HepG2 (cell line): ENCODE results near the gene DNAJC5. TPM values are rescaled to one million over a fixed set of nuclear protein-coding genes. Genes with fewer than 3 reads are reported as not detected.
A peak's percentile ranks its signal among the peaks of the same experiment; 100 is the strongest.

Experiments
- KLF15 ChIP-seq: sonication (generic); formaldehyde crosslinking; IDR thresholded peaks from 2 replicates; pipeline ENCODE4 v1.8.1; 2023; ENCODE audit warnings: borderline replicate concordance, mild to moderate bottlenecking, inconsistent platforms, missing genetic modification reagents, mixed read lengths
- PPARG ChIP-seq: conservative IDR thresholded peaks from 2 replicates; pipeline ENCODE4 v1.6.1; 2016; ENCODE audit warnings: missing biosample characterization, missing genetic modification reagents
- SALL2 ChIP-seq: sonication (generic); formaldehyde crosslinking; IDR thresholded peaks from 2 replicates; pipeline ENCODE4 v1.8.1; 2023; ENCODE audit warnings: mild to moderate bottlenecking, missing genetic modification reagents, inconsistent platforms
- SUZ12 ChIP-seq: fragments of 150-350 bp; IDR thresholded peaks from 2 replicates; pipeline ENCODE4 v1.6.1; 2014; ENCODE audit warnings: low read depth, low read length
- THYN1 ChIP-seq: sonication (generic); formaldehyde crosslinking; IDR thresholded peaks from 2 replicates; pipeline ENCODE4 v1.8.1; 2023; ENCODE audit warnings: low read depth, mild to moderate bottlenecking, moderate library complexity, missing genetic modification reagents, borderline replicate concordance
- ZNF101 ChIP-seq: sonication (generic); formaldehyde crosslinking; IDR thresholded peaks from 2 replicates; pipeline ENCODE4 v1.4.0; 2020; ENCODE audit warnings: mild to moderate bottlenecking, low read depth, missing genetic modification reagents, borderline replicate concordance
- ZNF124 ChIP-seq: sonication (generic); formaldehyde crosslinking; IDR thresholded peaks from 2 replicates; pipeline ENCODE4 v1.4.0; 2020; ENCODE audit warnings: missing genetic modification reagents
- ZNF451 ChIP-seq: sonication (generic); formaldehyde crosslinking; IDR thresholded peaks from 2 replicates; pipeline ENCODE4 v1.5.0; 2020; ENCODE audit warnings: mild to moderate bottlenecking, missing genetic modification reagents
- ZNF556 ChIP-seq: sonication (generic); formaldehyde crosslinking; IDR thresholded peaks from 2 replicates; pipeline ENCODE4 v1.4.0; 2020; ENCODE audit warnings: mild to moderate bottlenecking, missing genetic modification reagents, borderline replicate concordance
- polyA plus RNA-seq, 8 experiments: library from polyadenylated mRNA; depleted of rRNA in 3 of 8; stranded (reverse) in 7 of 8; unstranded in 1 of 8; fragments of >200 nt; fragmentation: Illumina TruSeq in 4 of 8; extraction: Trizol in 4 of 8; gene quantifications; 2 replicates each; pipeline versions ENCODE4 v1.2.1 to v1.2.3, GENCODE V29; 2011 to 2016; ENCODE audit warnings: low read depth in 4 of 8, missing spikeins in 1 of 8, mixed read lengths in 1 of 8; ENCODE audit not compliant: insufficient read depth in 1 of 8
- total RNA-seq, 5 experiments: library from RNA; depleted of rRNA; stranded (reverse); fragments of >200 nt; fragmentation: Illumina TruSeq; extraction: Trizol; gene quantifications; 2 replicates each; pipeline ENCODE4 v1.2.3, GENCODE V29; 2016; ENCODE audit warnings: low read depth in 1 of 5
- TF ChIP-seq, protein P1 (sequence below): sonication (generic); formaldehyde crosslinking; conservative IDR thresholded peaks from 2 replicates; pipeline ENCODE4 v1.8.1; 2023; ENCODE audit warnings: missing genetic modification reagents
- TF ChIP-seq, protein P2 (sequence below): IDR thresholded peaks from 2 replicates; pipeline ENCODE4 v1.6.1; 2012; ENCODE audit warnings: inconsistent platforms
- TF ChIP-seq, protein P3 (sequence below), 2 experiments: fragments of 450-650 bp in 1 of 2; sonication (generic) in 1 of 2; formaldehyde crosslinking in 1 of 2; IDR thresholded peaks; 2 replicates each; pipeline versions ENCODE4 v1.6.1 to v1.8.0; 2016 to 2022; ENCODE audit warnings: antibody characterized with exemption in 1 of 2, mild to moderate bottlenecking in 1 of 2, missing genetic modification reagents in 1 of 2
- TF ChIP-seq, protein P4 (sequence below): sonication (generic); formaldehyde crosslinking; conservative IDR thresholded peaks from 2 replicates; pipeline ENCODE4 v1.4.0; 2020; ENCODE audit warnings: missing genetic modification reagents

Gene DNAJC5
- total and polyA plus RNA-seq, 2 of the 13 experiments (the other 11 are each of a cell fraction or from before 2014, with no cell fraction given), result 42.8 to 64.5 TPM

DNA sequence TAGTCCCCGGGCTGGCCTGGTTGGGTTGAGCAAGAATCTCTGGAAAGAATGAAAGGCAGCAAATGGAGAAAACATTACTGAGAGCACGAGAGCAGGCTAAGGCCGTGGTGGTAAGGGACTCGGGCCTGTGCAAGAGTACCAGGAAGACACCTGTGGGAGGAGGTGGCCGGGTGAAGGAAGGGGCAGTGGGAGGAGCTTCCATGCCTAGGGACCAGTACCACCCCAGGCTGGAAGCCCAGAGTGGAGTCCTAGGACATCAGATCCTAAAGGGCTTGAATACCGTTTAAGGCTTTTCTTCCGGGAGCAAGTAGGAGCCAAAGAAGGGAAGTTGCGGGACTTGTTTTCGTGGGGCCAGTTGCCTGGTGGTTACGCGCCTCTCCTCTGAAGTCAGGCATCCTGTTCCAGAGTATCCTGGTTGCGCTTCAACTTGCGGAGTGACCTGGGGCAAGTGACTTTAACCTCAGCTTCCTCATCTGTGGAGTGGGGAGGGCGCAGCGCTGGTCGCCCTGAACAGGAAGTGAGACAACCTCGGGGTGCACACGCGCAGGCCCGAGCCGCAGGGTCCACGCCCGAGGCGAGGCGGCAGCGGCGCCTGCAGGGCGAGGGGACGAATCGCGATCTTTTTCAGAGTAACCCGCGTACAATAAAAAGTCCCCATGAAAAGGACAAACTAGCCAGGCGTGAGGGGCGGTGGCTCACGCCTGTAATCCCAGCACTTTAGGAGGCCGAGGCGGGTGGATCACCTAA is 31.0 kb upstream of the DNAJC5 start (continued):
- TF ChIP-seq SALL2 (CRISPR knock-in tag), result no peak; the same call in 1 of the 2 replicates
- 0 out of 2 replicates have a peak, but pooled peaks have one; percentile 89 for TF ChIP-seq THYN1 (CRISPR knock-in tag)
- 0 out of 2 replicates have a peak, but pooled peaks have one; percentile 44 for TF ChIP-seq KLF15 (CRISPR knock-in tag)
- TF ChIP-seq, protein P1, sequence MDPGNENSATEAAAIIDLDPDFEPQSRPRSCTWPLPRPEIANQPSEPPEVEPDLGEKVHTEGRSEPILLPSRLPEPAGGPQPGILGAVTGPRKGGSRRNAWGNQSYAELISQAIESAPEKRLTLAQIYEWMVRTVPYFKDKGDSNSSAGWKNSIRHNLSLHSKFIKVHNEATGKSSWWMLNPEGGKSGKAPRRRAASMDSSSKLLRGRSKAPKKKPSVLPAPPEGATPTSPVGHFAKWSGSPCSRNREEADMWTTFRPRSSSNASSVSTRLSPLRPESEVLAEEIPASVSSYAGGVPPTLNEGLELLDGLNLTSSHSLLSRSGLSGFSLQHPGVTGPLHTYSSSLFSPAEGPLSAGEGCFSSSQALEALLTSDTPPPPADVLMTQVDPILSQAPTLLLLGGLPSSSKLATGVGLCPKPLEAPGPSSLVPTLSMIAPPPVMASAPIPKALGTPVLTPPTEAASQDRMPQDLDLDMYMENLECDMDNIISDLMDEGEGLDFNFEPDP (CRISPR knock-in tag), result no peak
- TF ChIP-seq ZNF556 (CRISPR knock-in tag), result peak; percentile 87
- TF ChIP-seq, protein P2, sequence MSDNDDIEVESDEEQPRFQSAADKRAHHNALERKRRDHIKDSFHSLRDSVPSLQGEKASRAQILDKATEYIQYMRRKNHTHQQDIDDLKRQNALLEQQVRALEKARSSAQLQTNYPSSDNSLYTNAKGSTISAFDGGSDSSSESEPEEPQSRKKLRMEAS, result peak; percentile 91
- TF ChIP-seq ZNF101 (CRISPR knock-in tag), result no peak
- peak; percentile 90 for TF ChIP-seq ZNF451 (CRISPR knock-in tag)
- no peak for TF ChIP-seq SUZ12
- TF ChIP-seq, protein P3, sequence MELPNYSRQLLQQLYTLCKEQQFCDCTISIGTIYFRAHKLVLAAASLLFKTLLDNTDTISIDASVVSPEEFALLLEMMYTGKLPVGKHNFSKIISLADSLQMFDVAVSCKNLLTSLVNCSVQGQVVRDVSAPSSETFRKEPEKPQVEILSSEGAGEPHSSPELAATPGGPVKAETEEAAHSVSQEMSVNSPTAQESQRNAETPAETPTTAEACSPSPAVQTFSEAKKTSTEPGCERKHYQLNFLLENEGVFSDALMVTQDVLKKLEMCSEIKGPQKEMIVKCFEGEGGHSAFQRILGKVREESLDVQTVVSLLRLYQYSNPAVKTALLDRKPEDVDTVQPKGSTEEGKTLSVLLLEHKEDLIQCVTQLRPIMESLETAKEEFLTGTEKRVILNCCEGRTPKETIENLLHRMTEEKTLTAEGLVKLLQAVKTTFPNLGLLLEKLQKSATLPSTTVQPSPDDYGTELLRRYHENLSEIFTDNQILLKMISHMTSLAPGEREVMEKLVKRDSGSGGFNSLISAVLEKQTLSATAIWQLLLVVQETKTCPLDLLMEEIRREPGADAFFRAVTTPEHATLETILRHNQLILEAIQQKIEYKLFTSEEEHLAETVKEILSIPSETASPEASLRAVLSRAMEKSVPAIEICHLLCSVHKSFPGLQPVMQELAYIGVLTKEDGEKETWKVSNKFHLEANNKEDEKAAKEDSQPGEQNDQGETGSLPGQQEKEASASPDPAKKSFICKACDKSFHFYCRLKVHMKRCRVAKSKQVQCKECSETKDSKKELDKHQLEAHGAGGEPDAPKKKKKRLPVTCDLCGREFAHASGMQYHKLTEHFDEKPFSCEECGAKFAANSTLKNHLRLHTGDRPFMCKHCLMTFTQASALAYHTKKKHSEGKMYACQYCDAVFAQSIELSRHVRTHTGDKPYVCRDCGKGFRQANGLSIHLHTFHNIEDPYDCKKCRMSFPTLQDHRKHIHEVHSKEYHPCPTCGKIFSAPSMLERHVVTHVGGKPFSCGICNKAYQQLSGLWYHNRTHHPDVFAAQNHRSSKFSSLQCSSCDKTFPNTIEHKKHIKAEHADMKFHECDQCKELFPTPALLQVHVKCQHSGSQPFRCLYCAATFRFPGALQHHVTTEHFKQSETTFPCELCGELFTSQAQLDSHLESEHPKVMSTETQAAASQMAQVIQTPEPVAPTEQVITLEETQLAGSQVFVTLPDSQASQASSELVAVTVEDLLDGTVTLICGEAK (IDR thresholded peaks at IDR 0.05), result no peak
- TF ChIP-seq, protein P3 (CRISPR knock-in tag; IDR thresholded peaks at IDR 0.05), result peak; percentile 87
- TF ChIP-seq, protein P4, sequence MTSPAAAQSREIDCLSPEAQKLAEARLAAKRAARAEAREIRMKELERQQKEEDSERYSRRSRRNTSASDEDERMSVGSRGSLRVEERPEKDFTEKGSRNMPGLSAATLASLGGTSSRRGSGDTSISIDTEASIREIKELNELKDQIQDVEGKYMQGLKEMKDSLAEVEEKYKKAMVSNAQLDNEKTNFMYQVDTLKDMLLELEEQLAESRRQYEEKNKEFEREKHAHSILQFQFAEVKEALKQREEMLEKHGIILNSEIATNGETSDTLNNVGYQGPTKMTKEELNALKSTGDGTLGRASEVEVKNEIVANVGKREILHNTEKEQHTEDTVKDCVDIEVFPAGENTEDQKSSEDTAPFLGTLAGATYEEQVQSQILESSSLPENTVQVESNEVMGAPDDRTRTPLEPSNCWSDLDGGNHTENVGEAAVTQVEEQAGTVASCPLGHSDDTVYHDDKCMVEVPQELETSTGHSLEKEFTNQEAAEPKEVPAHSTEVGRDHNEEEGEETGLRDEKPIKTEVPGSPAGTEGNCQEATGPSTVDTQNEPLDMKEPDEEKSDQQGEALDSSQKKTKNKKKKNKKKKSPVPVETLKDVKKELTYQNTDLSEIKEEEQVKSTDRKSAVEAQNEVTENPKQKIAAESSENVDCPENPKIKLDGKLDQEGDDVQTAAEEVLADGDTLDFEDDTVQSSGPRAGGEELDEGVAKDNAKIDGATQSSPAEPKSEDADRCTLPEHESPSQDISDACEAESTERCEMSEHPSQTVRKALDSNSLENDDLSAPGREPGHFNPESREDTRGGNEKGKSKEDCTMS, result peak; percentile 90
- no peak for TF ChIP-seq ZNF124 (CRISPR knock-in tag)
- peak; percentile 83; the same call in 1 of the 2 replicates for TF ChIP-seq PPARG (CRISPR knock-in tag)
